HepG2 (cell line): ENCODE data around the gene DUSP5. TPM values are rescaled to one million over a fixed set of nuclear protein-coding genes. Genes with fewer than 3 reads are reported as not detected.

ENCODE experiments used
- ATAC-seq: fragments of 200-7000 bp; cut with Tn5 transposase; 3 replicates; pipeline ENCODE4 v1.9.1; 2020; ENCODE audit warnings: mild to moderate bottlenecking, moderate library complexity
- BruUV-seq: library from RNA; stranded (reverse); fragments of 400-500 nt; replicated peaks from 2 replicates; lab custom pipeline; 2021; lab: Mats Ljungman, UMichigan
- CTCF ChIA-PET: fragments of 300-600 bp; formaldehyde crosslinking; extraction: SDS; loops from one replicate; lab custom pipeline; 2021; ENCODE audit warnings: low total read pairs, inconsistent platforms, low intra/inter-chr PET ratio; lab: Yijun Ruan, JAX
- POLR2A ChIA-PET: fragments of 350-600 bp; sonication (Branson Sonifier 250); formaldehyde crosslinking; loops from one replicate; lab custom pipeline; 2020; ENCODE audit warnings: antibody characterized with exemption, inconsistent platforms; lab: Yijun Ruan, JAX
- DNase-seq: peaks from one replicate; pipeline ENCODE4 v3.0.0-alpha.2; 2015; ENCODE audit warnings: low spot score
- FAIRE-seq: peaks from 3 replicates; lab custom pipeline; 2011; peaks lifted over from hg19 to GRCh38; lab: Jason Lieb, UNC
- H2AFZ ChIP-seq: one replicate; pipeline ENCODE4 v1.6.1; 2011; ENCODE audit warnings: low read length, inconsistent platforms
- H3K27ac ChIP-seq: fragments of 300-600 bp; 3 replicates; pipeline ENCODE4 v1.8.0; 2011; ENCODE audit warnings: mixed run types, mild to moderate bottlenecking, mixed read lengths, low read length, inconsistent platforms; ENCODE audit not compliant: insufficient read depth; ENCODE audit errors: extremely low read length
- H3K27me3 ChIP-seq, 2 experiments: fragments of 200-600 bp in 1 of 2; 2 replicates in 1 of 2; 3 replicates in 1 of 2; pipeline versions ENCODE4 v1.6.0 to v1.8.0; 2011; ENCODE audit warnings: low read length in 2 of 2, mild to moderate bottlenecking in 2 of 2, moderate library complexity in 2 of 2, inconsistent platforms in 1 of 2; ENCODE audit not compliant: insufficient read depth in 2 of 2, control insufficient read depth in 1 of 2
- H3K36me3 ChIP-seq, 2 experiments: fragments of 200-600 bp in 1 of 2; replicated peaks in 1 of 2; 2 replicates in 1 of 2; 3 replicates in 1 of 2; pipeline versions ENCODE4 v1.5.1 to v1.8.0; 2011; ENCODE audit warnings: low read length in 2 of 2, inconsistent platforms in 1 of 2; ENCODE audit not compliant: insufficient read depth in 2 of 2, control insufficient read depth in 1 of 2
- H3K4me1 ChIP-seq: 2 replicates; pipeline ENCODE4 v1.5.1; 2012; ENCODE audit warnings: low read length, inconsistent platforms; ENCODE audit not compliant: insufficient read depth
- H3K4me2 ChIP-seq: 2 replicates; pipeline ENCODE4 v1.6.0; 2011; ENCODE audit warnings: low read depth, low read length, inconsistent platforms
- H3K4me3 ChIP-seq, 3 experiments: fragments of 200-600 bp in 1 of 3; sonication (generic), shearing (Covaris generic) in 1 of 3; replicated peaks in 1 of 3; 2 replicates each; pipeline ENCODE4 v1.5.1; 2011 to 2016; ENCODE audit warnings: low read length in 3 of 3, inconsistent platforms in 2 of 3, low read depth in 2 of 3, mild to moderate bottlenecking in 2 of 3, control low read depth in 1 of 3, mixed read lengths in 1 of 3; ENCODE audit not compliant: insufficient read depth in 1 of 3
- H3K79me2 ChIP-seq: one replicate; pipeline ENCODE4 v1.6.1; 2011; ENCODE audit warnings: low read length, inconsistent platforms; ENCODE audit not compliant: insufficient read depth
- H3K9ac ChIP-seq: 2 replicates; pipeline ENCODE4 v1.6.0; 2011; ENCODE audit warnings: mild to moderate bottlenecking, low read depth, low read length, inconsistent platforms; ENCODE audit not compliant: insufficient read depth
- H3K9me3 ChIP-seq: 2 replicates; pipeline ENCODE4 v1.5.1; 2012; ENCODE audit warnings: mild to moderate bottlenecking, low read length
- H4K20me1 ChIP-seq: 2 replicates; pipeline ENCODE4 v1.6.0; 2011; ENCODE audit warnings: inconsistent platforms, mild to moderate bottlenecking, low read length, moderate library complexity; ENCODE audit not compliant: insufficient read depth
- EZH2 ChIP-seq: conservative IDR thresholded peaks from 2 replicates; pipeline ENCODE4 v1.6.1; 2012; ENCODE audit warnings: mild to moderate bottlenecking, low read depth, low read length, moderate library complexity
- JARID2 ChIP-seq: sonication (generic); formaldehyde crosslinking; IDR thresholded peaks from 2 replicates; pipeline ENCODE4 v1.8.1; 2023; ENCODE audit warnings: missing genetic modification reagents, inconsistent platforms; ENCODE audit not compliant: insufficient replicate concordance
- KLF15 ChIP-seq: sonication (generic); formaldehyde crosslinking; IDR thresholded peaks from 2 replicates; pipeline ENCODE4 v1.8.1; 2023; ENCODE audit warnings: borderline replicate concordance, mild to moderate bottlenecking, inconsistent platforms, missing genetic modification reagents, mixed read lengths
- NR2F6 ChIP-seq, 2 experiments: IDR thresholded peaks; 2 replicates each; pipeline ENCODE4 v1.6.1; 2016; ENCODE audit warnings: antibody characterized with exemption in 1 of 2, mild to moderate bottlenecking in 1 of 2
- PHF5A ChIP-seq: IDR thresholded peaks from one replicate; pipeline ENCODE4 v1.6.1; 2018; ENCODE audit warnings: low read depth, missing genetic modification reagents; ENCODE audit not compliant: unreplicated experiment
- POLR2A ChIP-seq, 2 experiments: IDR thresholded peaks; 2 replicates each; pipeline ENCODE4 v1.6.1; 2011; ENCODE audit warnings: low read depth in 2 of 2, low read length in 2 of 2, mild to moderate bottlenecking in 1 of 2, moderate library complexity in 1 of 2; ENCODE audit not compliant: insufficient read depth in 1 of 2
- USF2 ChIP-seq, 2 experiments: sonication (generic) in 1 of 2; formaldehyde crosslinking in 1 of 2; IDR thresholded peaks; 2 replicates each; pipeline versions ENCODE4 v1.5.1 to v1.6.1; 2011 to 2020; ENCODE audit warnings: borderline replicate concordance in 1 of 2, low read depth in 1 of 2, low read length in 1 of 2, mild to moderate bottlenecking in 1 of 2, missing genetic modification reagents in 1 of 2, moderate library complexity in 1 of 2
- YEATS4 ChIP-seq: sonication (generic); formaldehyde crosslinking; IDR thresholded peaks from 2 replicates; pipeline ENCODE4 v1.4.0; 2020; ENCODE audit warnings: missing genetic modification reagents, borderline replicate concordance
- ZFP82 ChIP-seq: sonication (generic); formaldehyde crosslinking; IDR thresholded peaks from 2 replicates; pipeline ENCODE4 v1.5.1; 2020; ENCODE audit warnings: mild to moderate bottlenecking, missing genetic modification reagents, borderline replicate concordance
- ZNF552 ChIP-seq: sonication (generic); formaldehyde crosslinking; IDR thresholded peaks from 2 replicates; pipeline ENCODE4 v1.9.0; 2022; ENCODE audit warnings: missing genetic modification reagents, mild to moderate bottlenecking, borderline replicate concordance
- ZNF563 ChIP-seq: sonication (generic); formaldehyde crosslinking; IDR thresholded peaks from 2 replicates; pipeline ENCODE4 v1.8.0; 2022; ENCODE audit warnings: mild to moderate bottlenecking, moderate library complexity, missing genetic modification reagents
- ZNF737 ChIP-seq: sonication (generic); formaldehyde crosslinking; IDR thresholded peaks from 2 replicates; pipeline ENCODE4 v1.5.0; 2020; ENCODE audit warnings: missing genetic modification reagents, mild to moderate bottlenecking, borderline replicate concordance
- ZSCAN20 ChIP-seq: sonication (generic); formaldehyde crosslinking; IDR thresholded peaks from 2 replicates; pipeline ENCODE4 v1.4.0; 2020; ENCODE audit warnings: missing genetic modification reagents, mild to moderate bottlenecking, borderline replicate concordance
- WGBS: methylation state at CpG from one replicate; pipeline ENCODE4 v1.1.6; 2017; ENCODE audit warnings: low lambda C conversion rate; 5-methylcytosine and 5-hydroxymethylcytosine counted together
- in situ Hi-C: cut with HindIII; loops from 2 replicates; pipeline ENCODE4 v1.10.0; 2017; ENCODE audit warnings: low pct_unique_long_range_greater_than_20kb; ENCODE audit not compliant: extremely low pct_ligation_motif_present
- intact Hi-C: fragments of 100-400 bp; cut with micrococcal nuclease; formaldehyde crosslinking; loops from one replicate; pipeline ENCODE4 v1.10.0; 2022; ENCODE audit not compliant: unreplicated experiment
- polyA plus RNA-seq, 8 experiments: library from polyadenylated mRNA; depleted of rRNA in 3 of 8; stranded (reverse) in 7 of 8; unstranded in 1 of 8; fragments of >200 nt; fragmentation: Illumina TruSeq in 4 of 8; extraction: Trizol in 4 of 8; gene quantifications; 2 replicates each; pipeline versions ENCODE4 v1.2.1 to v1.2.3, GENCODE V29; 2011 to 2016; ENCODE audit warnings: low read depth in 4 of 8, missing spikeins in 1 of 8, mixed read lengths in 1 of 8; ENCODE audit not compliant: insufficient read depth in 1 of 8
- total RNA-seq, 5 experiments: library from RNA; depleted of rRNA; stranded (reverse); fragments of >200 nt; fragmentation: Illumina TruSeq; extraction: Trizol; gene quantifications; 2 replicates each; pipeline ENCODE4 v1.2.3, GENCODE V29; 2016; ENCODE audit warnings: low read depth in 1 of 5
- TF ChIP-seq, protein P1 (sequence below): fragments of 450-650 bp; IDR thresholded peaks from 2 replicates; pipeline ENCODE4 v1.6.1; 2017; ENCODE audit warnings: mild to moderate bottlenecking
- TF ChIP-seq, protein P2 (sequence below): sonication (generic); formaldehyde crosslinking; IDR thresholded peaks from 2 replicates; pipeline ENCODE4 v1.4.0; 2020; ENCODE audit warnings: mild to moderate bottlenecking, missing genetic modification reagents

DUSP5 gene
- total and polyA plus RNA-seq, 2 of the 13 experiments (the other 11 are each of a cell fraction or from before 2014, with no cell fraction given) = 1.4 to 3.7 TPM

DNA sequence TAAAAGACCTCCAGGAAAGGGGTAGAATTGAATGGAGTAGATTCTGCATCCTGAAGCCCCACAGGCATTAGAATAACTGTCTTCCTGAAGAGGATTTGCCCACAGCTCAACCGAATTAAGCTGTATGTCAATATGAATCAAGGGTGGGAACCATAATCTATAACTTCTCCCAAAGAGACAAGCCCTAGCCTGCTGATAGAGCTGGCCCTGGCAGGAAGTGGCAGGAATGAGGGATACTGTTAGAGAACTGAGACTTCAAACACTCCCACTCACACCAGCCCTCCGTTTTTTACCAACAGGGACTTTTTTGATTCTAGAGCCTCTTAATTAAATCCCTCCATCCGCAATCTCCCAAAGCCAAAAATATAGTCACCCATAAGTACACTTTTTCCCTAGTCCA lies 12.2 kb upstream of the DUSP5 start:
- in situ Hi-C loops = no loop called here

More for the DNA sequence above, 12.2 kb upstream of the DUSP5 start:
- no peak for TF ChIP-seq ZNF737
- TF ChIP-seq EZH2 = no peak
- TF ChIP-seq POLR2A (IDR thresholded peaks at IDR 0.05; ENCODE audit: insufficient read depth in 1 of 2, low read depth in 2 of 2, low read length in 2 of 2) = no peak
- TF ChIP-seq, protein P1, sequence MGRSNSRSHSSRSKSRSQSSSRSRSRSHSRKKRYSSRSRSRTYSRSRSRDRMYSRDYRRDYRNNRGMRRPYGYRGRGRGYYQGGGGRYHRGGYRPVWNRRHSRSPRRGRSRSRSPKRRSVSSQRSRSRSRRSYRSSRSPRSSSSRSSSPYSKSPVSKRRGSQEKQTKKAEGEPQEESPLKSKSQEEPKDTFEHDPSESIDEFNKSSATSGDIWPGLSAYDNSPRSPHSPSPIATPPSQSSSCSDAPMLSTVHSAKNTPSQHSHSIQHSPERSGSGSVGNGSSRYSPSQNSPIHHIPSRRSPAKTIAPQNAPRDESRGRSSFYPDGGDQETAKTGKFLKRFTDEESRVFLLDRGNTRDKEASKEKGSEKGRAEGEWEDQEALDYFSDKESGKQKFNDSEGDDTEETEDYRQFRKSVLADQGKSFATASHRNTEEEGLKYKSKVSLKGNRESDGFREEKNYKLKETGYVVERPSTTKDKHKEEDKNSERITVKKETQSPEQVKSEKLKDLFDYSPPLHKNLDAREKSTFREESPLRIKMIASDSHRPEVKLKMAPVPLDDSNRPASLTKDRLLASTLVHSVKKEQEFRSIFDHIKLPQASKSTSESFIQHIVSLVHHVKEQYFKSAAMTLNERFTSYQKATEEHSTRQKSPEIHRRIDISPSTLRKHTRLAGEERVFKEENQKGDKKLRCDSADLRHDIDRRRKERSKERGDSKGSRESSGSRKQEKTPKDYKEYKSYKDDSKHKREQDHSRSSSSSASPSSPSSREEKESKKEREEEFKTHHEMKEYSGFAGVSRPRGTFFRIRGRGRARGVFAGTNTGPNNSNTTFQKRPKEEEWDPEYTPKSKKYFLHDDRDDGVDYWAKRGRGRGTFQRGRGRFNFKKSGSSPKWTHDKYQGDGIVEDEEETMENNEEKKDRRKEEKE = no peak
- TF ChIP-seq ZFP82 (CRISPR knock-in tag) = no peak
- TF ChIP-seq KLF15 = no peak
- no peak for TF ChIP-seq PHF5A (CRISPR knock-in tag)
- no peak for TF ChIP-seq ZSCAN20 (CRISPR knock-in tag)
- no peak for TF ChIP-seq ZNF552 (CRISPR knock-in tag)
- TF ChIP-seq YEATS4 (CRISPR knock-in tag) = no peak
- no peak for TF ChIP-seq NR2F6 (IDR thresholded peaks at IDR 0.05)
- no peak for TF ChIP-seq NR2F6 (CRISPR knock-in tag; IDR thresholded peaks at IDR 0.05)
- no peak for TF ChIP-seq ZNF563
- TF ChIP-seq USF2 (IDR thresholded peaks at IDR 0.05; ENCODE audit: low read depth, low read length) = no peak
- TF ChIP-seq USF2 (CRISPR knock-in tag; IDR thresholded peaks at IDR 0.05; ENCODE audit: borderline replicate concordance) = no peak
- no peak for TF ChIP-seq JARID2 (CRISPR knock-in tag)
- TF ChIP-seq, protein P2, sequence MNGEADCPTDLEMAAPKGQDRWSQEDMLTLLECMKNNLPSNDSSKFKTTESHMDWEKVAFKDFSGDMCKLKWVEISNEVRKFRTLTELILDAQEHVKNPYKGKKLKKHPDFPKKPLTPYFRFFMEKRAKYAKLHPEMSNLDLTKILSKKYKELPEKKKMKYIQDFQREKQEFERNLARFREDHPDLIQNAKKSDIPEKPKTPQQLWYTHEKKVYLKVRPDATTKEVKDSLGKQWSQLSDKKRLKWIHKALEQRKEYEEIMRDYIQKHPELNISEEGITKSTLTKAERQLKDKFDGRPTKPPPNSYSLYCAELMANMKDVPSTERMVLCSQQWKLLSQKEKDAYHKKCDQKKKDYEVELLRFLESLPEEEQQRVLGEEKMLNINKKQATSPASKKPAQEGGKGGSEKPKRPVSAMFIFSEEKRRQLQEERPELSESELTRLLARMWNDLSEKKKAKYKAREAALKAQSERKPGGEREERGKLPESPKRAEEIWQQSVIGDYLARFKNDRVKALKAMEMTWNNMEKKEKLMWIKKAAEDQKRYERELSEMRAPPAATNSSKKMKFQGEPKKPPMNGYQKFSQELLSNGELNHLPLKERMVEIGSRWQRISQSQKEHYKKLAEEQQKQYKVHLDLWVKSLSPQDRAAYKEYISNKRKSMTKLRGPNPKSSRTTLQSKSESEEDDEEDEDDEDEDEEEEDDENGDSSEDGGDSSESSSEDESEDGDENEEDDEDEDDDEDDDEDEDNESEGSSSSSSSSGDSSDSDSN (CRISPR knock-in tag) = no peak
- TF ChIP-seq, all 625 proteins: peak for 0
- Histone ChIP-seq H3K9me3 (no peaks in the 10 kb centered on the region), H3K4me3 (no peak overlapping the region), H2AFZ (no peak overlapping the region), H3K27ac (no peak overlapping the region), H3K79me2 (no peaks in the 10 kb centered on the region), H3K4me2 (no peak overlapping the region), H3K9ac (no peak overlapping the region), H3K36me3 (no peaks in the 10 kb centered on the region), H3K27me3 (peaks cover 0 to 4% of the 10 kb centered on the region in 2 experiments; a peak in 1 of 5 replicates), H3K4me1 (peaks cover 16% of the 10 kb centered on the region), H4K20me1 (no peaks in the 10 kb centered on the region)
- 35% methylated on average over 3 of the region's 3 CpGs for WGBS
- FAIRE-seq = no peak
- CTCF ChIA-PET = no interaction called here
- intact Hi-C loops = no loop called here
- no peak for DNase-seq
- no peak for ATAC-seq
- no TSS peak for BruUV-seq
- POLR2A ChIA-PET = no interaction called here
